HepG2 (cell line): ENCODE measurements around the gene TMTC4. TPM values are rescaled to one million over a fixed set of nuclear protein-coding genes. Genes with fewer than 3 reads are reported as not detected.
A peak's percentile ranks its signal among the peaks of the same experiment; 100 is the strongest.

Experiments used
- ARNTL ChIP-seq: sonication (generic); formaldehyde crosslinking; IDR thresholded peaks from 2 replicates; pipeline ENCODE4 v1.4.0; 2020; ENCODE audit warnings: mild to moderate bottlenecking, missing genetic modification reagents
- ETV5 ChIP-seq: IDR thresholded peaks from 2 replicates; pipeline ENCODE4 v1.6.1; 2018; ENCODE audit warnings: missing biosample characterization, missing genetic modification reagents, inconsistent platforms, borderline replicate concordance
- FOXM1 ChIP-seq: sonication (generic); formaldehyde crosslinking; IDR thresholded peaks from 2 replicates; pipeline ENCODE4 v1.5.0; 2020; ENCODE audit warnings: missing genetic modification reagents
- JARID2 ChIP-seq: sonication (generic); formaldehyde crosslinking; IDR thresholded peaks from 2 replicates; pipeline ENCODE4 v1.8.1; 2023; ENCODE audit warnings: missing genetic modification reagents, inconsistent platforms; ENCODE audit not compliant: insufficient replicate concordance
- JUNB ChIP-seq: sonication (generic); formaldehyde crosslinking; IDR thresholded peaks from 2 replicates; pipeline ENCODE4 v1.8.0; 2022; ENCODE audit warnings: missing genetic modification reagents, mild to moderate bottlenecking, borderline replicate concordance
- KDM5A ChIP-seq: fragments of 200-600 bp; sonication (generic); IDR thresholded peaks from 2 replicates; pipeline ENCODE4 v1.7.0; 2018; ENCODE audit warnings: antibody characterized with exemption, mild to moderate bottlenecking, low read length, borderline replicate concordance
- NFIB ChIP-seq: sonication (generic); formaldehyde crosslinking; IDR thresholded peaks from 2 replicates; pipeline ENCODE4 v1.9.0; 2021; ENCODE audit warnings: missing genetic modification reagents, mild to moderate bottlenecking, borderline replicate concordance
- NFYC ChIP-seq: IDR thresholded peaks from 2 replicates; pipeline ENCODE4 v1.6.1; 2016; ENCODE audit warnings: missing genetic modification reagents, missing compliant biosample characterization
- POGZ ChIP-seq: sonication (generic); formaldehyde crosslinking; IDR thresholded peaks from 2 replicates; pipeline ENCODE4 v1.4.0; 2020; ENCODE audit warnings: mild to moderate bottlenecking, missing genetic modification reagents
- RBM39 ChIP-seq: fragments of 200-400 bp; formaldehyde crosslinking; IDR thresholded peaks from one replicate; pipeline ENCODE4 v1.6.1; 2018; ENCODE audit warnings: antibody characterized with exemption, mild to moderate bottlenecking, low read depth, low read length; ENCODE audit not compliant: poor library complexity, severe bottlenecking
- SALL1 ChIP-seq: sonication (generic); formaldehyde crosslinking; IDR thresholded peaks from 2 replicates; pipeline ENCODE4 v1.8.0; 2022; ENCODE audit warnings: mild to moderate bottlenecking, missing genetic modification reagents
- YY1 ChIP-seq: IDR thresholded peaks from 2 replicates; pipeline ENCODE4 v1.6.1; 2011; ENCODE audit warnings: low read length, low read depth, moderate library complexity, mild to moderate bottlenecking; ENCODE audit not compliant: insufficient read depth, insufficient replicate concordance
- ZKSCAN1 ChIP-seq: fragments of 150-350 bp; IDR thresholded peaks from 2 replicates; pipeline ENCODE4 v1.6.1; 2014; ENCODE audit warnings: low read length
- ZKSCAN5 ChIP-seq: sonication (generic); formaldehyde crosslinking; IDR thresholded peaks from 2 replicates; pipeline ENCODE4 v1.5.1; 2020; ENCODE audit warnings: mild to moderate bottlenecking, missing genetic modification reagents
- ZNF121 ChIP-seq: sonication (generic); formaldehyde crosslinking; IDR thresholded peaks from 2 replicates; pipeline ENCODE4 v1.5.0; 2020; ENCODE audit warnings: mild to moderate bottlenecking, missing genetic modification reagents
- ZNF20 ChIP-seq: sonication (generic); formaldehyde crosslinking; IDR thresholded peaks from 2 replicates; pipeline ENCODE4 v1.4.0; 2020; ENCODE audit warnings: mild to moderate bottlenecking, moderate library complexity, missing genetic modification reagents
- ZNF326 ChIP-seq: sonication (generic); formaldehyde crosslinking; IDR thresholded peaks from 2 replicates; pipeline ENCODE4 v1.4.0; 2020; ENCODE audit warnings: missing genetic modification reagents, borderline replicate concordance
- ZNF354B ChIP-seq: sonication (generic); formaldehyde crosslinking; IDR thresholded peaks from 2 replicates; pipeline ENCODE4 v1.8.0; 2022; ENCODE audit warnings: mild to moderate bottlenecking, missing genetic modification reagents
- ZNF543 ChIP-seq: sonication (generic); formaldehyde crosslinking; IDR thresholded peaks from 2 replicates; pipeline ENCODE4 v1.4.0; 2020; ENCODE audit warnings: mild to moderate bottlenecking, missing genetic modification reagents
- ZNF547 ChIP-seq: sonication (generic); formaldehyde crosslinking; IDR thresholded peaks from 2 replicates; pipeline ENCODE4 v1.5.1; 2020; ENCODE audit warnings: mild to moderate bottlenecking, missing genetic modification reagents
- ZNF788 ChIP-seq: sonication (generic); formaldehyde crosslinking; IDR thresholded peaks from 2 replicates; pipeline ENCODE4 v1.5.0; 2020; ENCODE audit warnings: mild to moderate bottlenecking, missing genetic modification reagents, borderline replicate concordance
- ZSCAN30 ChIP-seq: sonication (generic); formaldehyde crosslinking; IDR thresholded peaks from 2 replicates; pipeline ENCODE4 v1.5.0; 2020; ENCODE audit warnings: mild to moderate bottlenecking, missing genetic modification reagents
- polyA plus RNA-seq, 8 experiments: library from polyadenylated mRNA; depleted of rRNA in 3 of 8; stranded (reverse) in 7 of 8; unstranded in 1 of 8; fragments of >200 nt; fragmentation: Illumina TruSeq in 4 of 8; extraction: Trizol in 4 of 8; gene quantifications; 2 replicates each; pipeline versions ENCODE4 v1.2.1 to v1.2.3, GENCODE V29; 2011 to 2016; ENCODE audit warnings: low read depth in 4 of 8, missing spikeins in 1 of 8, mixed read lengths in 1 of 8; ENCODE audit not compliant: insufficient read depth in 1 of 8
- total RNA-seq, 5 experiments: library from RNA; depleted of rRNA; stranded (reverse); fragments of >200 nt; fragmentation: Illumina TruSeq; extraction: Trizol; gene quantifications; 2 replicates each; pipeline ENCODE4 v1.2.3, GENCODE V29; 2016; ENCODE audit warnings: low read depth in 1 of 5
- TF ChIP-seq, protein P1 (sequence below): sonication (generic); formaldehyde crosslinking; IDR thresholded peaks from 2 replicates; pipeline ENCODE4 v1.4.0; 2020; ENCODE audit warnings: missing genetic modification reagents
- TF ChIP-seq, protein P2 (sequence below): sonication (generic); formaldehyde crosslinking; IDR thresholded peaks from 2 replicates; pipeline ENCODE4 v1.8.1; 2023; ENCODE audit warnings: missing genetic modification reagents, mild to moderate bottlenecking, borderline replicate concordance

The TMTC4 gene
- total and polyA plus RNA-seq, 2 of the 13 experiments (the other 11 are each of a cell fraction or from before 2014, with no cell fraction given) = 16.0 to 22.6 TPM

GRCh38 chr13:100694722-100695508 lies 20.3 kb upstream of the TMTC4 start (continued):
- TF ChIP-seq, protein P1, sequence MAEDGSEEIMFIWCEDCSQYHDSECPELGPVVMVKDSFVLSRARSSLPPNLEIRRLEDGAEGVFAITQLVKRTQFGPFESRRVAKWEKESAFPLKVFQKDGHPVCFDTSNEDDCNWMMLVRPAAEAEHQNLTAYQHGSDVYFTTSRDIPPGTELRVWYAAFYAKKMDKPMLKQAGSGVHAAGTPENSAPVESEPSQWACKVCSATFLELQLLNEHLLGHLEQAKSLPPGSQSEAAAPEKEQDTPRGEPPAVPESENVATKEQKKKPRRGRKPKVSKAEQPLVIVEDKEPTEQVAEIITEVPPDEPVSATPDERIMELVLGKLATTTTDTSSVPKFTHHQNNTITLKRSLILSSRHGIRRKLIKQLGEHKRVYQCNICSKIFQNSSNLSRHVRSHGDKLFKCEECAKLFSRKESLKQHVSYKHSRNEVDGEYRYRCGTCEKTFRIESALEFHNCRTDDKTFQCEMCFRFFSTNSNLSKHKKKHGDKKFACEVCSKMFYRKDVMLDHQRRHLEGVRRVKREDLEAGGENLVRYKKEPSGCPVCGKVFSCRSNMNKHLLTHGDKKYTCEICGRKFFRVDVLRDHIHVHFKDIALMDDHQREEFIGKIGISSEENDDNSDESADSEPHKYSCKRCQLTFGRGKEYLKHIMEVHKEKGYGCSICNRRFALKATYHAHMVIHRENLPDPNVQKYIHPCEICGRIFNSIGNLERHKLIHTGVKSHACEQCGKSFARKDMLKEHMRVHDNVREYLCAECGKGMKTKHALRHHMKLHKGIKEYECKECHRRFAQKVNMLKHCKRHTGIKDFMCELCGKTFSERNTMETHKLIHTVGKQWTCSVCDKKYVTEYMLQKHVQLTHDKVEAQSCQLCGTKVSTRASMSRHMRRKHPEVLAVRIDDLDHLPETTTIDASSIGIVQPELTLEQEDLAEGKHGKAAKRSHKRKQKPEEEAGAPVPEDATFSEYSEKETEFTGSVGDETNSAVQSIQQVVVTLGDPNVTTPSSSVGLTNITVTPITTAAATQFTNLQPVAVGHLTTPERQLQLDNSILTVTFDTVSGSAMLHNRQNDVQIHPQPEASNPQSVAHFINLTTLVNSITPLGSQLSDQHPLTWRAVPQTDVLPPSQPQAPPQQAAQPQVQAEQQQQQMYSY = no peak
- TF ChIP-seq ZNF326 (CRISPR knock-in tag) = no peak
- no peak for TF ChIP-seq JUNB (CRISPR knock-in tag)
- TF ChIP-seq, protein P2, sequence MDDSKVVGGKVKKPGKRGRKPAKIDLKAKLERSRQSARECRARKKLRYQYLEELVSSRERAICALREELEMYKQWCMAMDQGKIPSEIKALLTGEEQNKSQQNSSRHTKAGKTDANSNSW (CRISPR knock-in tag) = no peak
- TF ChIP-seq ZSCAN30 (CRISPR knock-in tag) = no peak
- no peak for TF ChIP-seq ZNF543 (CRISPR knock-in tag)
- no peak for TF ChIP-seq ZNF788 (CRISPR knock-in tag)
- TF ChIP-seq NFYC (CRISPR knock-in tag) = no peak
- TF ChIP-seq YY1 = peak; percentile 61
- no peak for TF ChIP-seq ZNF20 (CRISPR knock-in tag)
- no peak for TF ChIP-seq JARID2
- no peak for TF ChIP-seq ZKSCAN1
- TF ChIP-seq ZNF354B = no peak
- TF ChIP-seq KDM5A = no peak
- TF ChIP-seq ETV5 (CRISPR knock-in tag) = no peak
- no peak for TF ChIP-seq NFIB (CRISPR knock-in tag)
- TF ChIP-seq RBM39 = no peak
- no peak for TF ChIP-seq ZNF547 (CRISPR knock-in tag)
- TF ChIP-seq POGZ (CRISPR knock-in tag) = peak; percentile 40; the same call in 1 of the 2 replicates
- peak; percentile 35; the same call in 1 of the 2 replicates for TF ChIP-seq SALL1
- TF ChIP-seq FOXM1 (CRISPR knock-in tag) = no peak
- no peak for TF ChIP-seq ZKSCAN5 (CRISPR knock-in tag)
- TF ChIP-seq ARNTL = no peak
- no peak for TF ChIP-seq ZNF121 (CRISPR knock-in tag)
